Measurements from ENCODE around the gene NCAPD3. TPM values are rescaled to one million over a fixed set of nuclear protein-coding genes. Genes with fewer than 3 reads are reported as not detected.

The NCAPD3 gene
- total RNA-seq, 4 donors from 2014 or later = 6.2 to 9.6 (median 8.8) TPM

- H3K27me3 ChIP-seq = no peaks in the 10 kb centered on the region
- peaks cover 4 to 43% (median 21%) of the 10 kb centered on the region in 4 donors for H3K36me3 ChIP-seq
- no peak for DNase-seq (ENCODE audit: extremely low spot score)
- intact Hi-C loops (cut with DNase I) = no loop called here
- WGBS = 94% methylated on average over 7 of the region's 7 CpGs
- no peak for TF ChIP-seq POLR2AphosphoS5 (IDR thresholded peaks at IDR 0.05)
- TF ChIP-seq POLR2A (IDR thresholded peaks at IDR 0.05; ENCODE audit: low read depth) = no peak
- TF ChIP-seq, protein P1, sequence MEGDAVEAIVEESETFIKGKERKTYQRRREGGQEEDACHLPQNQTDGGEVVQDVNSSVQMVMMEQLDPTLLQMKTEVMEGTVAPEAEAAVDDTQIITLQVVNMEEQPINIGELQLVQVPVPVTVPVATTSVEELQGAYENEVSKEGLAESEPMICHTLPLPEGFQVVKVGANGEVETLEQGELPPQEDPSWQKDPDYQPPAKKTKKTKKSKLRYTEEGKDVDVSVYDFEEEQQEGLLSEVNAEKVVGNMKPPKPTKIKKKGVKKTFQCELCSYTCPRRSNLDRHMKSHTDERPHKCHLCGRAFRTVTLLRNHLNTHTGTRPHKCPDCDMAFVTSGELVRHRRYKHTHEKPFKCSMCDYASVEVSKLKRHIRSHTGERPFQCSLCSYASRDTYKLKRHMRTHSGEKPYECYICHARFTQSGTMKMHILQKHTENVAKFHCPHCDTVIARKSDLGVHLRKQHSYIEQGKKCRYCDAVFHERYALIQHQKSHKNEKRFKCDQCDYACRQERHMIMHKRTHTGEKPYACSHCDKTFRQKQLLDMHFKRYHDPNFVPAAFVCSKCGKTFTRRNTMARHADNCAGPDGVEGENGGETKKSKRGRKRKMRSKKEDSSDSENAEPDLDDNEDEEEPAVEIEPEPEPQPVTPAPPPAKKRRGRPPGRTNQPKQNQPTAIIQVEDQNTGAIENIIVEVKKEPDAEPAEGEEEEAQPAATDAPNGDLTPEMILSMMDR (IDR thresholded peaks at IDR 0.05) = no peak
- no peak for TF ChIP-seq EP300 (IDR thresholded peaks at IDR 0.05)
- H3K4me3 ChIP-seq = no peak overlapping the region
- H3K27ac ChIP-seq (replicated peaks in 1 of 4) = peak overlapping the region in 1 of 4 donors; percentile 82
- H3K4me1 ChIP-seq = peaks cover 9 to 17% (median 15%) of the 10 kb centered on the region in 4 donors
- no peaks in the 10 kb centered on the region for H3K9me3 ChIP-seq
Observed at GRCh38 chr11:134140961-134141490, 82.7 kb downstream of the NCAPD3 start.

DNA sequence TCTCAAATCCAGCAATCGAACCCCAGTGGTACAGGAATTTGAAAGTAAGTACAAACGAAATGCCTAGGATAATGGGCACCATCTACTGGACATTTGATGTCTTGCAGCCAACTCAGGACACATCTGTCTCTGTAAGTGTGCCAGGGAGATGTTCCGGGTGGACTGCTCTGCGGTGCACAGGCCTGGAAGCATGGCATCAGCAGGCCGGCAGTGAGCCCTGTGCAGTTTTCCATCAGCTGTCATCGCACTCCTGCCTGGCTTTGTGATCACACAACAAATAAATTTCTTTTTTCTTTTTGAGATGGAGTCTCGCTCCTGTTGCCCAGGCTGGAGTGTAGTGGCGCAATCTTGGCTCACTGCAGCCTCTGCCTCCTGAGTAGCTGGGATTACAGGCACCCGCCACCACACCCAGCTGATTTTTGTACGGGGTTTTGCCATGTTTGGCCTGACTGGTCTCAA is 83.9 kb downstream of the NCAPD3 start:
- no peak for DNase-seq (ENCODE audit: extremely low spot score)
- no peaks in the 10 kb centered on the region for H3K27me3 ChIP-seq
- intact Hi-C loops (cut with DNase I) = loop anchor here (1.0 to 2.0 kb wide), 2 partner anchors 69 to 90 kb away; no protein-coding TSS in a partner anchor
- H3K9me3 ChIP-seq = no peaks in the 10 kb centered on the region
- 38% methylated on average over 9 of the region's 10 CpGs for WGBS
- H3K4me3 ChIP-seq = peak overlapping the region in 3 of 4 donors; percentile 10 to 18 (median 17)
- H3K4me1 ChIP-seq = peaks cover 9 to 17% (median 15%) of the 10 kb centered on the region in 4 donors
- peaks cover 0 to 32% (median 12%) of the 10 kb centered on the region in 4 donors for H3K36me3 ChIP-seq
- H3K27ac ChIP-seq (replicated peaks in 1 of 4) = peak overlapping the region; percentile 71 to 82 (median 78)
- TF ChIP-seq, protein P1 (IDR thresholded peaks at IDR 0.05) = peak; percentile 84 to 94 (median 90)
- TF ChIP-seq POLR2A (IDR thresholded peaks at IDR 0.05; ENCODE audit: low read depth) = no peak
- peak in 1 of 2 donors; percentile 69 for TF ChIP-seq POLR2AphosphoS5 (IDR thresholded peaks at IDR 0.05)
- TF ChIP-seq EP300 (IDR thresholded peaks at IDR 0.05) = no peak

DNA sequence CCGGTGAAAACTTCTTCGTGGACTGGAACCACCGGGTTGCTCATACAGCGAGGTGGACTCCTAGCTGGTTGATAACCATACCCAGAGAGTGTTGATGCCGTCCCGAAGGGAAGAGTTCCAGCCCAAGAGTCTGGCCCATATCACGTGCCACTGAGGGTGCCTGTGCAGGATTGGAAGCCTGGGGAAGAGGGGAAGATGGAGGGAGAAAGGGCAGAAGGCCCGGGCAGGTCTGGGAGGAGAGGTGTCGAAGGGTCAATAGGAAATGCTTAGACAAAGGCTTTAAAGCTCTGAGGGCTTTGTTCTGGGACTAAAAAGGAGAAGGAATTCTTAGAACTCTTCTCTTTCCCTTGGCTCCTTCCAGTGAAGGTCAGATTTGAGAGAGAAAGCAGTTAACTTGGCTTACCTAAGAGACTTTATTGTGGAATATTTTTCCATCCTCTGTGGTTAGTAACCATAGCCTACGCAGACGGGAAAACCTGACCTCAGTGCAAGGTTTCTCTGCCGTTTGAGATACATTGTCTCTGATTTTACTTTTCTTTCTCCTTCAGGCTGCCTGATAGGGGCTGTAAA is 84.4 kb downstream of the NCAPD3 start:
- no peak for DNase-seq (ENCODE audit: extremely low spot score)
- TF ChIP-seq POLR2A (IDR thresholded peaks at IDR 0.05; ENCODE audit: low read depth) = no peak
- TF ChIP-seq POLR2AphosphoS5 (IDR thresholded peaks at IDR 0.05) = peak in 1 of 2 donors; percentile 26
- Histone ChIP-seq H3K4me1 (peaks cover 9 to 17% (median 15%) of the 10 kb centered on the region in 4 donors), H3K27ac (replicated peaks in 1 of 4) (peak overlapping the region; percentile 71 to 82 (median 78)), H3K9me3 (no peaks in the 10 kb centered on the region), H3K4me3 (peak overlapping the region in 3 of 4 donors; percentile 10 to 18 (median 17)), H3K27me3 (no peaks in the 10 kb centered on the region), H3K36me3 (peaks cover 0 to 27% (median 8%) of the 10 kb centered on the region in 4 donors)
- intact Hi-C loops (cut with DNase I) = loop anchor here (1.0 to 2.0 kb wide), 2 partner anchors 69 to 89 kb away; no protein-coding TSS in a partner anchor
- 59% methylated on average over 12 of the region's 12 CpGs for WGBS

GRCh38 chr11:134138376-134138775 is 85.4 kb downstream of the NCAPD3 start:
- peaks cover 9 to 17% (median 15%) of the 10 kb centered on the region in 4 donors for H3K4me1 ChIP-seq

More at GRCh38 chr11:134138376-134138775, 85.4 kb downstream of the NCAPD3 start:
- H3K27me3 ChIP-seq = no peaks in the 10 kb centered on the region
- no peak overlapping the region for H3K4me3 ChIP-seq
- H3K36me3 ChIP-seq = peaks cover 0 to 24% (median 4%) of the 10 kb centered on the region in 4 donors
- WGBS = 79% methylated on average over 9 of the region's 9 CpGs
- no peak for DNase-seq (ENCODE audit: extremely low spot score)
- no peak overlapping the region for H3K27ac ChIP-seq (replicated peaks in 1 of 4)
- intact Hi-C loops (cut with DNase I) = loop anchor here (2.0 kb wide), 1 partner anchor 68 kb away; no protein-coding TSS in a partner anchor
- TF ChIP-seq POLR2A (IDR thresholded peaks at IDR 0.05; ENCODE audit: low read depth) (no peak), EP300 (IDR thresholded peaks at IDR 0.05) (no peak), POLR2AphosphoS5 (IDR thresholded peaks at IDR 0.05) (no peak)
- TF ChIP-seq, protein P1 (IDR thresholded peaks at IDR 0.05) = no peak
- H3K9me3 ChIP-seq = no peaks in the 10 kb centered on the region

Data from esophagus muscularis mucosa (tissue), 4 donors.